HCEC 1CT (cell line): ENCODE data around the gene MRPL3.
"Not testable (repeated sequence)": the region's sequence is repeated elsewhere in the genome, so short reads cannot be mapped to it uniquely, and the experiment has no call there.

Experiments used
- DNase-seq: peaks from one replicate; pipeline ENCODE4 v3.0.0-alpha.2; 2017

The MRPL3 gene

GRCh38 chr3:131491775-131492174 lies 11.0 kb downstream of the MRPL3 start:
- peak; percentile 2 for DNase-seq

GRCh38 chr3:131491084-131491483 lies 11.7 kb downstream of the MRPL3 start:
- DNase-seq: no peak

- DNase-seq: not testable (repeated sequence)
These were observed 16.2 kb downstream of the MRPL3 start for GRCh38 chr3:131486545-131486944.

- no peak for DNase-seq
These were observed 17.7 kb downstream of the MRPL3 start for GRCh38 chr3:131485119-131485518.

GRCh38 chr3:131484496-131485111 lies 18.2 kb downstream of the MRPL3 start:
- no peak for DNase-seq

- DNase-seq: no peak
These were observed 22.7 kb downstream of the MRPL3 start for GRCh38 chr3:131480116-131480515.

GRCh38 chr3:131477813-131478212 lies 25.0 kb downstream of the MRPL3 start:
- no peak for DNase-seq

- no peak for DNase-seq
These were observed 28.7 kb downstream of the MRPL3 start for GRCh38 chr3:131474115-131474514.

- no peak for DNase-seq
These were observed 32.4 kb downstream of the MRPL3 start for GRCh38 chr3:131470377-131470776.

- no peak for DNase-seq
These were observed 44.1 kb downstream of the MRPL3 start for GRCh38 chr3:131458653-131459052.

GRCh38 chr3:131457220-131457619 lies 45.6 kb downstream of the MRPL3 start:
- DNase-seq: no peak

- DNase-seq: peak; percentile 57
These were observed 48.3 kb downstream of the MRPL3 start for GRCh38 chr3:131454501-131454900.

- no peak for DNase-seq
These were observed 49.2 kb downstream of the MRPL3 start for GRCh38 chr3:131453533-131453932.

GRCh38 chr3:131447349-131447748 lies 55.4 kb downstream of the MRPL3 start:
- DNase-seq: no peak

GRCh38 chr3:131444180-131444579 lies 58.6 kb downstream of the MRPL3 start:
- no peak for DNase-seq

GRCh38 chr3:131439084-131439483 lies 63.7 kb downstream of the MRPL3 start:
- no peak for DNase-seq

- no peak for DNase-seq
These were observed 67.8 kb downstream of the MRPL3 start for GRCh38 chr3:131435000-131435399.

- no peak for DNase-seq
These were observed 70.3 kb downstream of the MRPL3 start for GRCh38 chr3:131432441-131432840.

GRCh38 chr3:131431754-131432153 lies 71.0 kb downstream of the MRPL3 start:
- DNase-seq: no peak

GRCh38 chr3:131427226-131427625 lies 75.5 kb downstream of the MRPL3 start:
- no peak for DNase-seq

GRCh38 chr3:131421957-131422498 lies 80.7 kb downstream of the MRPL3 start:
- no peak for DNase-seq

- no peak for DNase-seq
These were observed 81.5 kb downstream of the MRPL3 start for GRCh38 chr3:131421301-131421700.

- DNase-seq: no peak
These were observed 85.0 kb downstream of the MRPL3 start for GRCh38 chr3:131417751-131418150.
